Fibroblast of lung (primary cell): ENCODE data around the gene HNMT. TPM values are rescaled to one million over a fixed set of nuclear protein-coding genes. Genes with fewer than 3 reads are reported as not detected.
"Not testable (repeated sequence)": the region's sequence is repeated elsewhere in the genome, so short reads cannot be mapped to it uniquely, and the experiment has no call there.

Experiments used
- DNase-seq, 2 donors: peaks; one replicate each; pipeline versions ENCODE4 v3.0.0 to v3.0.0-alpha.2; 2010; ENCODE audit warnings: low read depth in 2 of 2
- H2AFZ ChIP-seq: 2 replicates; pipeline ENCODE4 v1.5.1; 2012; ENCODE audit warnings: low read length, control low read depth, inconsistent platforms
- H3K27ac ChIP-seq: 2 replicates; pipeline ENCODE4 v1.5.1; 2011; ENCODE audit warnings: low read length, control low read depth; ENCODE audit not compliant: insufficient read depth
- H3K27me3 ChIP-seq: 2 replicates; pipeline ENCODE4 v1.5.1; 2011; ENCODE audit warnings: mild to moderate bottlenecking, low read length; ENCODE audit not compliant: control insufficient read depth, insufficient read depth
- H3K36me3 ChIP-seq: 2 replicates; pipeline ENCODE4 v1.5.1; 2011; ENCODE audit warnings: low read length; ENCODE audit not compliant: control insufficient read depth, insufficient read depth
- H3K4me1 ChIP-seq: 2 replicates; pipeline ENCODE4 v1.5.1; 2011; ENCODE audit warnings: low read length; ENCODE audit not compliant: control insufficient read depth, insufficient read depth; ENCODE audit errors: extremely low read depth
- H3K4me2 ChIP-seq: 2 replicates; pipeline ENCODE4 v1.5.1; 2011; ENCODE audit warnings: low read length, control low read depth; ENCODE audit not compliant: insufficient read depth; ENCODE audit errors: extremely low read depth
- H3K4me3 ChIP-seq, 4 experiments: fragments of 200-600 bp in 1 of 4; sonication (generic) in 1 of 4; replicated peaks in 1 of 4; 2 replicates each; pipeline ENCODE4 v1.5.1; 2011 to 2016; ENCODE audit warnings: low read length in 4 of 4, low read depth in 3 of 4, mild to moderate bottlenecking in 3 of 4, control low read depth in 2 of 4, inconsistent platforms in 1 of 4, mixed read lengths in 1 of 4; ENCODE audit not compliant: insufficient read depth in 1 of 4; ENCODE audit errors: control extremely low read depth in 1 of 4
- H3K79me2 ChIP-seq: 2 replicates; pipeline ENCODE4 v1.5.1; 2012; ENCODE audit warnings: mild to moderate bottlenecking, low read length, inconsistent platforms; ENCODE audit not compliant: control insufficient read depth, insufficient read depth
- H3K9ac ChIP-seq: 2 replicates; pipeline ENCODE4 v1.5.1; 2011; ENCODE audit warnings: mild to moderate bottlenecking, low read length, control low read depth; ENCODE audit not compliant: insufficient read depth
- H3K9me3 ChIP-seq: 2 replicates; pipeline ENCODE4 v1.5.1; 2012; ENCODE audit warnings: low read depth, low read length; ENCODE audit not compliant: control insufficient read depth, insufficient read depth
- H4K20me1 ChIP-seq: 2 replicates; pipeline ENCODE4 v1.5.1; 2011; ENCODE audit warnings: low read length; ENCODE audit not compliant: control insufficient read depth, insufficient read depth; ENCODE audit errors: extremely low read depth
- EZH2 ChIP-seq: IDR thresholded peaks from 2 replicates; pipeline ENCODE4 v1.5.1; 2012; ENCODE audit warnings: low read length, control low read depth, mild to moderate bottlenecking; ENCODE audit errors: missing control alignments
- polyA plus RNA-seq, 2 donors: library from polyadenylated mRNA; depleted of rRNA in 1 of 2; stranded (reverse) in 1 of 2; unstranded in 1 of 2; fragments of >200 nt; gene quantifications; 2 replicates each; pipeline ENCODE4 v1.2.1, GENCODE V29; 2011 to 2012; ENCODE audit warnings: missing spikeins in 1 of 2
- total RNA-seq: library from RNA; depleted of rRNA; stranded (reverse); fragments of >200 nt; gene quantifications from 2 replicates; pipeline ENCODE4 v1.2.1, GENCODE V29; 2014
- TF ChIP-seq, protein P1 (sequence below), 2 donors: IDR thresholded peaks in 1 of 2; conservative IDR thresholded peaks in 1 of 2; 1 replicate in 1 of 2; 2 replicates in 1 of 2; pipeline ENCODE4 v1.5.1; 2011 to 2012; ENCODE audit warnings: low read length in 2 of 2, control low read depth in 1 of 2, inconsistent platforms in 1 of 2, low read depth in 1 of 2, mild to moderate bottlenecking in 1 of 2

HNMT gene
- total and polyA plus RNA-seq, 2 donors (not counting 1 experiment from before 2014, with no cell fraction given), result 45.9 to 163 TPM

DNA sequence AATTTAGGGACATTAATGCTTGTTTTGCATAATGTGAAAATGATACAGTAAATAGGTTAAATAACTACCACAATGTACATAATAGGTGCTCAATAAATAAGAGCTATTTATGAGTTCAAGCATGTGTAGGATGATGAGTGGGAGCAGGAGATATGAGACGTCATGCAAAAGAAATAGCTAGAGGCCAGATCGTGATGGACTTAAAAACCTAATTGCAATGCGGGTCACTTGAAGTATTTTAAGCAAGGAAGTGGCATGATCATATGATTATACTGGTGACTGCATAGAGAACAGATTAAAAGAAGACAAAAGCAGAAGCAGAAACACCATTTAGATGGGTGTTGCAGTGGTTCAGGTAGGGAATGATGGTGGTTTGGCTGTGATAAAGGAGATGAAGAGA is 78.0 kb downstream of the HNMT start:
- TF ChIP-seq, protein P1, sequence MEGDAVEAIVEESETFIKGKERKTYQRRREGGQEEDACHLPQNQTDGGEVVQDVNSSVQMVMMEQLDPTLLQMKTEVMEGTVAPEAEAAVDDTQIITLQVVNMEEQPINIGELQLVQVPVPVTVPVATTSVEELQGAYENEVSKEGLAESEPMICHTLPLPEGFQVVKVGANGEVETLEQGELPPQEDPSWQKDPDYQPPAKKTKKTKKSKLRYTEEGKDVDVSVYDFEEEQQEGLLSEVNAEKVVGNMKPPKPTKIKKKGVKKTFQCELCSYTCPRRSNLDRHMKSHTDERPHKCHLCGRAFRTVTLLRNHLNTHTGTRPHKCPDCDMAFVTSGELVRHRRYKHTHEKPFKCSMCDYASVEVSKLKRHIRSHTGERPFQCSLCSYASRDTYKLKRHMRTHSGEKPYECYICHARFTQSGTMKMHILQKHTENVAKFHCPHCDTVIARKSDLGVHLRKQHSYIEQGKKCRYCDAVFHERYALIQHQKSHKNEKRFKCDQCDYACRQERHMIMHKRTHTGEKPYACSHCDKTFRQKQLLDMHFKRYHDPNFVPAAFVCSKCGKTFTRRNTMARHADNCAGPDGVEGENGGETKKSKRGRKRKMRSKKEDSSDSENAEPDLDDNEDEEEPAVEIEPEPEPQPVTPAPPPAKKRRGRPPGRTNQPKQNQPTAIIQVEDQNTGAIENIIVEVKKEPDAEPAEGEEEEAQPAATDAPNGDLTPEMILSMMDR (conservative IDR thresholded peaks at IDR 0.05 in 1 of 2, IDR thresholded peaks at IDR 0.05 in 1 of 2; ENCODE audit: low read depth in 1 of 2, low read length in 2 of 2), result no peak
- TF ChIP-seq EZH2, result no peak
- H3K4me3 ChIP-seq, result no peak overlapping the region
- no peaks in the 10 kb centered on the region for H4K20me1 ChIP-seq

DNA sequence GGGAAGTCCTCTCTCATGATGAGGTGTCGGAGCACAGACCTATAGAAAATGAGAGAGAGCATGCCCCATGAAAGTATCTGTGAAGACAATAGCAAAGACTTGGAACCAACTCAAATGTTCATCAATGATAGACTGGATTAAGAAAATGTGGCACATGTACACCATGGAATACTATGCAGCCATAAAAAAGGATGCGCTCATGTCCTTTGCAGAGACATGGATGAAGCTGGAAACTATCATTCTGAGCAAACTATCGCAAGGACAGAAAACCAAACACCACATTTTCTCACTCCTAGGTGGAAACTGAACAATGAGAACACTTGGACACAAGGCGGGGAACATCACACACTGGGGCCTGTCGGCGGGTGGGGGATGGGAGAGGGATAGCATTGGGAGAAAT is 79.3 kb downstream of the HNMT start:
- not testable (repeated sequence) for H3K27me3 ChIP-seq, H3K79me2 ChIP-seq, DNase-seq

More for the DNA sequence above, 78.0 kb downstream of the HNMT start:
- H3K4me1 ChIP-seq, result no peaks in the 10 kb centered on the region
- H2AFZ ChIP-seq, result no peak overlapping the region
- no peaks in the 10 kb centered on the region for H3K9me3 ChIP-seq
- H3K27ac ChIP-seq, result no peak overlapping the region
- H3K79me2 ChIP-seq, result no peaks in the 10 kb centered on the region
- DNase-seq, result no peak
- H3K36me3 ChIP-seq, result no peaks in the 10 kb centered on the region
- H3K9ac ChIP-seq, result no peak overlapping the region
- no peaks in the 10 kb centered on the region for H3K27me3 ChIP-seq
- no peak overlapping the region for H3K4me2 ChIP-seq

DNA sequence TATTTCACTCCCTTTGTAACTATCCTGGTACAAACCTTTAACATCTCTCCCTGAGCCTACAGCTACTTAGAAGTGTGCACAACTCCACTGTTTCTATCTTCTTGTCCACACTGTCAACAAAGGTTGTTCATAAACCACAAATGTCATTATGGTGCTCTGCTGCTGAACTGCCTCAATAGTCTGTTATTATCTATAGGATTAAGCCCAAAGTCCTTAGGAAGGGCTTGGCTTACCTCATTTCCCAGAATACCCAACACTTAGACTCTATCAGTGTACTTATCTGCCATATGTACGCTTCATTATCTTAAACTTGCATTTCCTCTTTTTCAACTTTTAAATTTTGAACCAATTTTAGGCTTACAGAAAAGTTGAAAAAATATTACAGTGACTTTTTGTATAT is 94.2 kb downstream of the HNMT start:
- Histone ChIP-seq H4K20me1 (no peaks in the 10 kb centered on the region), H3K36me3 (no peaks in the 10 kb centered on the region), H2AFZ (no peak overlapping the region), H3K27ac (no peak overlapping the region), H3K4me2 (no peak overlapping the region), H3K4me1 (no peaks in the 10 kb centered on the region), H3K4me3 (no peak overlapping the region), H3K9ac (no peak overlapping the region), H3K79me2 (no peaks in the 10 kb centered on the region), H3K27me3 (no peaks in the 10 kb centered on the region), H3K9me3 (no peaks in the 10 kb centered on the region)
- DNase-seq, result no peak
- TF ChIP-seq EZH2, result no peak
- TF ChIP-seq, protein P1 (conservative IDR thresholded peaks at IDR 0.05 in 1 of 2, IDR thresholded peaks at IDR 0.05 in 1 of 2; ENCODE audit: low read depth in 1 of 2, low read length in 2 of 2), result no peak

More for the DNA sequence above, 79.3 kb downstream of the HNMT start:
- H3K4me2 ChIP-seq, H3K4me3 ChIP-seq, H3K36me3 ChIP-seq, H3K9ac ChIP-seq, H4K20me1 ChIP-seq, H3K27ac ChIP-seq, H2AFZ ChIP-seq, H3K4me1 ChIP-seq, H3K9me3 ChIP-seq: not testable (repeated sequence)
